ENCODE results near the gene LONP2.

GRCh38 chr16:48361012-48361411 lies 116.9 kb downstream of the LONP2 start:
- TF ChIP-seq CTCF (IDR thresholded peaks at IDR 0.05), result no peak
- TF ChIP-seq EZH2 (IDR thresholded peaks at IDR 0.05), result no peak

Data from neural progenitor cell (in vitro differentiated cells).